Loucy (cell line): ENCODE data around the gene SFRP2.

Source experiments
- EZH2phosphoT487 ChIP-seq: fragments of 200-600 bp; IDR thresholded peaks from 2 replicates; pipeline ENCODE4 v1.6.1; 2018; ENCODE audit warnings: antibody characterized with exemption, mild to moderate bottlenecking, moderate library complexity, borderline replicate concordance
- TF ChIP-seq, protein P1 (sequence below): fragments of 200-600 bp; sonication (generic); conservative IDR thresholded peaks from 2 replicates; pipeline ENCODE4 v1.5.1; 2014; ENCODE audit warnings: mild to moderate bottlenecking, antibody characterized with exemption, low read length

DNA sequence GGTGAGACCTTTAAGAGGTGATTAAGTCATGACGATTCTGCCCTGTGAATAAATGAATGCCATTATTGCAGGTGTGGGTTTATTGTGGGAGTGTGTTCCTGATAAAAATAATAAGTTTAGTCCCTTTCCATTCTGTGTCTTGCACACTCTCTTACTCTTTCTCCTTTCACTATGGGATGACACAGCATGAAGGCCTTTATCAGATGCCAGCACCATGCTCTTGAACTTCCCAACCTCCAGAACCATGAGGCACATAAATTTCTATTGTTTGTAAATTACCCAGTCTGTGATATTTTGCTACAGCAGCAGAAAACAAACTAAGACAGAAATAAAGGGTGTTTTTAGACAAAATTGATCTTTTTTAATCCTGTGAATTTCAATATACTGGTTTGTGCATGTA, 10.5 kb downstream of the SFRP2 start:
- TF ChIP-seq, protein P1, sequence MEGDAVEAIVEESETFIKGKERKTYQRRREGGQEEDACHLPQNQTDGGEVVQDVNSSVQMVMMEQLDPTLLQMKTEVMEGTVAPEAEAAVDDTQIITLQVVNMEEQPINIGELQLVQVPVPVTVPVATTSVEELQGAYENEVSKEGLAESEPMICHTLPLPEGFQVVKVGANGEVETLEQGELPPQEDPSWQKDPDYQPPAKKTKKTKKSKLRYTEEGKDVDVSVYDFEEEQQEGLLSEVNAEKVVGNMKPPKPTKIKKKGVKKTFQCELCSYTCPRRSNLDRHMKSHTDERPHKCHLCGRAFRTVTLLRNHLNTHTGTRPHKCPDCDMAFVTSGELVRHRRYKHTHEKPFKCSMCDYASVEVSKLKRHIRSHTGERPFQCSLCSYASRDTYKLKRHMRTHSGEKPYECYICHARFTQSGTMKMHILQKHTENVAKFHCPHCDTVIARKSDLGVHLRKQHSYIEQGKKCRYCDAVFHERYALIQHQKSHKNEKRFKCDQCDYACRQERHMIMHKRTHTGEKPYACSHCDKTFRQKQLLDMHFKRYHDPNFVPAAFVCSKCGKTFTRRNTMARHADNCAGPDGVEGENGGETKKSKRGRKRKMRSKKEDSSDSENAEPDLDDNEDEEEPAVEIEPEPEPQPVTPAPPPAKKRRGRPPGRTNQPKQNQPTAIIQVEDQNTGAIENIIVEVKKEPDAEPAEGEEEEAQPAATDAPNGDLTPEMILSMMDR: no peak
- no peak for TF ChIP-seq EZH2phosphoT487
